Mesenchymal stem cell (in vitro differentiated cells and primary cell): ENCODE measurements around the gene CCDC30.

ENCODE experiments used
- DNase-seq: peaks from one replicate; pipeline ENCODE4 v3.0.0-alpha.2; 2013
- H2AFZ ChIP-seq: one replicate; pipeline ENCODE4 v1.6.1; 2013; ENCODE audit warnings: low read depth, mild to moderate bottlenecking, control low read depth, inconsistent platforms, low read length, moderate library complexity
- H2AK5ac ChIP-seq: 2 replicates; pipeline ENCODE4 v1.6.1; 2013; ENCODE audit warnings: low read length, moderate library complexity, mild to moderate bottlenecking, inconsistent platforms; ENCODE audit not compliant: severe bottlenecking
- H2BK120ac ChIP-seq: one replicate; pipeline ENCODE4 v1.6.1; 2013; ENCODE audit warnings: low read depth, mild to moderate bottlenecking, inconsistent platforms, low read length, moderate library complexity
- H2BK12ac ChIP-seq, 2 experiments: one replicate each; pipeline ENCODE4 v1.6.1; 2013; ENCODE audit warnings: inconsistent platforms in 2 of 2, low read length in 2 of 2, mild to moderate bottlenecking in 2 of 2, moderate library complexity in 2 of 2, control low read depth in 1 of 2
- H2BK15ac ChIP-seq: one replicate; pipeline ENCODE4 v1.6.1; 2013; ENCODE audit warnings: mild to moderate bottlenecking, low read depth, inconsistent platforms; ENCODE audit not compliant: poor library complexity, severe bottlenecking
- H2BK5ac ChIP-seq: 2 replicates; pipeline ENCODE4 v1.6.1; 2013; ENCODE audit warnings: low read depth, mild to moderate bottlenecking, low read length, control low read depth, inconsistent platforms; ENCODE audit not compliant: poor library complexity, severe bottlenecking
- H3K14ac ChIP-seq, 2 experiments: one replicate each; pipeline ENCODE4 v1.6.1; 2013; ENCODE audit warnings: inconsistent platforms in 2 of 2, low read length in 2 of 2, control low read depth in 1 of 2, mild to moderate bottlenecking in 1 of 2, moderate library complexity in 1 of 2
- H3K18ac ChIP-seq, 2 experiments: one replicate each; pipeline ENCODE4 v1.6.1; 2013; ENCODE audit warnings: inconsistent platforms in 2 of 2, low read length in 2 of 2, control low read depth in 1 of 2, low read depth in 1 of 2, mild to moderate bottlenecking in 1 of 2
- H3K23ac ChIP-seq, 2 experiments: one replicate each; pipeline ENCODE4 v1.6.1; 2013; ENCODE audit warnings: inconsistent platforms in 2 of 2, low read length in 2 of 2, mild to moderate bottlenecking in 2 of 2, moderate library complexity in 2 of 2, control low read depth in 1 of 2
- H3K27ac ChIP-seq: 2 replicates; pipeline ENCODE4 v1.5.1; 2013; ENCODE audit warnings: mild to moderate bottlenecking, moderate library complexity, low read length, control low read depth, inconsistent platforms; ENCODE audit not compliant: poor library complexity, severe bottlenecking
- H3K27me3 ChIP-seq, 2 experiments: 2 replicates each; pipeline versions ENCODE4 v1.6.1 to v1.7.0; 2013; ENCODE audit warnings: low read length in 2 of 2, mild to moderate bottlenecking in 2 of 2, moderate library complexity in 2 of 2, control low read depth in 1 of 2, inconsistent platforms in 1 of 2; ENCODE audit not compliant: control insufficient read depth in 1 of 2, insufficient read depth in 1 of 2
- H3K36me3 ChIP-seq, 2 experiments: 2 replicates each; pipeline versions ENCODE4 v1.6.1 to v1.7.0; 2013; ENCODE audit warnings: low read length in 2 of 2, control low read depth in 1 of 2, inconsistent platforms in 1 of 2, low read depth in 1 of 2, mild to moderate bottlenecking in 1 of 2; ENCODE audit not compliant: insufficient read depth in 2 of 2, control insufficient read depth in 1 of 2
- H3K4ac ChIP-seq, 2 experiments: one replicate each; pipeline ENCODE4 v1.6.1; 2013; ENCODE audit warnings: inconsistent platforms in 2 of 2, low read length in 2 of 2, mild to moderate bottlenecking in 2 of 2, moderate library complexity in 2 of 2, control low read depth in 1 of 2, low read depth in 1 of 2
- H3K4me1 ChIP-seq: 2 replicates; pipeline ENCODE4 v1.6.1; 2013; ENCODE audit warnings: low read depth, low read length, control low read depth; ENCODE audit not compliant: control insufficient read depth, insufficient read depth
- H3K4me2 ChIP-seq: 2 replicates; pipeline ENCODE4 v1.6.1; 2013; ENCODE audit warnings: low read length, mild to moderate bottlenecking, inconsistent platforms; ENCODE audit not compliant: poor library complexity, severe bottlenecking
- H3K4me3 ChIP-seq, 2 experiments: 2 replicates each; pipeline versions ENCODE4 v1.5.1 to v1.7.0; 2013; ENCODE audit warnings: low read length in 2 of 2, mild to moderate bottlenecking in 2 of 2, control low read depth in 1 of 2, low read depth in 1 of 2; ENCODE audit not compliant: insufficient read depth in 1 of 2
- H3K79me1 ChIP-seq: replicated peaks from 2 replicates; pipeline ENCODE4 v1.6.1; 2013; ENCODE audit warnings: mild to moderate bottlenecking, control low read depth, low read length, inconsistent platforms; ENCODE audit not compliant: poor library complexity, severe bottlenecking
- H3K9ac ChIP-seq: 2 replicates; pipeline ENCODE4 v1.7.0; 2013; ENCODE audit warnings: mild to moderate bottlenecking, low read length, moderate library complexity
- H3K9me3 ChIP-seq: 2 replicates; pipeline ENCODE4 v1.7.0; 2013; ENCODE audit warnings: mild to moderate bottlenecking, low read length; ENCODE audit not compliant: control insufficient read depth
- H4K8ac ChIP-seq: one replicate; pipeline ENCODE4 v1.6.1; 2013; ENCODE audit warnings: inconsistent platforms, mild to moderate bottlenecking, low read length, moderate library complexity
- H4K91ac ChIP-seq: one replicate; pipeline ENCODE4 v1.6.1; 2013; ENCODE audit warnings: mild to moderate bottlenecking, low read length, inconsistent platforms
- WGBS: methylation state at CpG from one replicate; pipeline ENCODE4 v1.1.7; 2013; ENCODE audit warnings: mixed read lengths; 5-methylcytosine and 5-hydroxymethylcytosine counted together

The CCDC30 gene

DNA sequence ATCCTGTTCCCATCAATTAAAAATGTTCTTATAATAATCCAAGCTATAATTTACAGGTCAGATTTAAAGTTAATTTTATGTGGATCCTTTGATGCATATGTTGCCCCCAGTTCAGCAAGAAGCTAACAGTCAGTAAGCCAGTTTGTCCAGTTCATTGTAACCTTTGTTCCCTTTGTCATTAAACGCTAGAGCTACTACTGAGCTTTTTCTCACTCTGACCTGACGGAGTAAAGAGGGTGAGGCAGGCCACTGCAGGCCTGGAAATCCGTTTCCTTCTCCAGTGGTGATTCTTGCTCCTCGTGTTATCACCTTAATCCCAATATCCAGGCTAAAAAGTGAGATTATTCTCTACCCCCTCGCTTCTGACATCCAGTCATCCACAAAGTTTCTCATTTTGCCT lies 229.4 kb downstream of the CCDC30 start:
- H3K79me1 ChIP-seq = peaks cover 2% of the 10 kb centered on the region
- H2BK120ac ChIP-seq = no peak overlapping the region
- H3K14ac ChIP-seq = no peak overlapping the region
- H3K9me3 ChIP-seq = no peaks in the 10 kb centered on the region
- H3K27ac ChIP-seq = no peak overlapping the region
- H3K27me3 ChIP-seq = no peaks in the 10 kb centered on the region
- H2BK12ac ChIP-seq = no peak overlapping the region
- H3K36me3 ChIP-seq = peaks cover 3 to 73% of the 10 kb centered on the region in 2 experiments
- H3K4me3 ChIP-seq = no peak overlapping the region
- no peak overlapping the region for H2AK5ac ChIP-seq
- no peak overlapping the region for H2BK5ac ChIP-seq
- H4K91ac ChIP-seq = no peak overlapping the region
- no peak overlapping the region for H2AFZ ChIP-seq
- DNase-seq = no peak
- no peak overlapping the region for H2BK15ac ChIP-seq
- 86% methylated on average over 5 of the region's 5 CpGs for WGBS
- H3K4me2 ChIP-seq = no peak overlapping the region
- peak overlapping the region; percentile 12 for H3K9ac ChIP-seq
- no peak overlapping the region for H4K8ac ChIP-seq
- no peak overlapping the region for H3K4ac ChIP-seq
- no peak overlapping the region for H3K18ac ChIP-seq
- peaks cover 7% of the 10 kb centered on the region for H3K4me1 ChIP-seq
- H3K23ac ChIP-seq = no peak overlapping the region

DNA sequence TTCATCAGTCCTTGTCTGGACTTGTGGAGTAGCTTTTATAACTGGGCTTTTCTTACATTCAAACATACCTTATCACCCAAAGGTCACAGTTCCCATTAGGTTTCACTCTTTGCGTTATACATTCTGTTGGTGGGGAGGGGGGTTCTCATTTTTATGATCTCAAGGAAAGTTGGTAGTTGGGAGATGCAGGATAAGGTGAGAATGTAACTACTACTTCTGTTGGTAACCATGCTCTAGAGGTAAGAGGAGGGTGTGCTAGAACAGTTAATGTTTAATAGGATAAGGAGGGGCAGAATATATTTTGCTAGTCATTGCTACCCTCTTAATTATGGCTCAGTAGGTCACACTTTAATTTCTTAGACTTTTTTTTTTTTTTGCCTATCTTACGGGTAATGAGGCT lies 229.8 kb downstream of the CCDC30 start:
- Histone ChIP-seq H3K4me3 (no peak overlapping the region), H4K8ac (no peak overlapping the region), H3K14ac (no peak overlapping the region), H2BK120ac (no peak overlapping the region), H2AFZ (no peak overlapping the region), H3K9ac (no peak overlapping the region), H3K9me3 (no peaks in the 10 kb centered on the region), H2AK5ac (no peak overlapping the region), H3K4me1 (peaks cover 7% of the 10 kb centered on the region), H3K27ac (no peak overlapping the region), H2BK5ac (no peak overlapping the region), H3K4ac (no peak overlapping the region), H3K79me1 (peaks cover 4% of the 10 kb centered on the region), H3K36me3 (peaks cover 3 to 73% of the 10 kb centered on the region in 2 experiments), H3K27me3 (no peaks in the 10 kb centered on the region), H2BK15ac (no peak overlapping the region), H2BK12ac (no peak overlapping the region), H4K91ac (no peak overlapping the region), H3K18ac (no peak overlapping the region), H3K4me2 (no peak overlapping the region), H3K23ac (no peak overlapping the region)
- 81% methylated on average over 2 of the region's 2 CpGs for WGBS
- DNase-seq = no peak

DNA sequence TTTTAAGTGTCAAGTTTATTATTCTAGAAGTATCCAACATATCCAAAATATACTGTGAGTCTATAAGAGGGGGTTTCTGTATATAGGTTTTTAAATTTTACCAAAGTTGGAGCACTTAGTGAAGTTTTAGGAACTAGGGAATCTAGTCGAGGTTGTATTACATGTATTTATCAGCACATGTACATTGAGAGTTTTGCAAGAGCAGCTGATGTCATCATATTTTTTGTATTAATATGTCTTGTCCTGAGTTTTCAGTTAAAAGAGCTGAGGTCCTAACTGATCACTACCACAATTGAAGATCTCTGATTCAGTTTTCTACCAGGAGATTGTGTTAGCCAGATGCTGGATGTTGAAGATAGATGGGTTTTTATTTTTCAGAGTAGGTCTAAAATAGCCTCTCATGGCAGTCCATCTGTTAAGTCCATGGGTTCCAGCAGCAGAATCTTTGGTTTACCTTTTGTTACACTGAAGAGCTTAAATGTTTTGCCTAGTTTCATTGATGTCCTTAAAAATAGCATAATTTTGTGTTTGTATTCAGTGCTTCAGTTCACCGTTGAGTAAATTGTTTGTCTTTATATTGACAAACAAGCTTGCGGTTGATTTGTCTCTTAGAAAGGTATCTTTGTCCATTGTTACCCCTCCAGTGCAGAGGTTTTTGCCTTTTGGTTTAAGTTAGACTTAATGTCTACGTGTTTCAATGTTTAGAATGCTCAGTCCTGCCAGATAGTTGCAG lies 235.2 kb downstream of the CCDC30 start:
- H3K9me3 ChIP-seq = no peaks in the 10 kb centered on the region
- no peak for DNase-seq
- H3K79me1 ChIP-seq = peaks cover 19% of the 10 kb centered on the region
- no peak overlapping the region for H4K91ac ChIP-seq
- H2BK12ac ChIP-seq = no peak overlapping the region
- no peak overlapping the region for H3K4me3 ChIP-seq
- peaks cover 18 to 98% of the 10 kb centered on the region in 2 experiments for H3K36me3 ChIP-seq
- no peak overlapping the region for H3K4ac ChIP-seq
- H3K4me2 ChIP-seq = no peak overlapping the region
- no peak overlapping the region for H3K14ac ChIP-seq
- no peaks in the 10 kb centered on the region for H3K4me1 ChIP-seq
- H2BK120ac ChIP-seq = no peak overlapping the region
- no peak overlapping the region for H2BK15ac ChIP-seq
- H3K18ac ChIP-seq = no peak overlapping the region
- H3K27me3 ChIP-seq = no peaks in the 10 kb centered on the region
- no peak overlapping the region for H2AFZ ChIP-seq
- no peak overlapping the region for H4K8ac ChIP-seq
- H3K23ac ChIP-seq = no peak overlapping the region
- no peak overlapping the region for H3K9ac ChIP-seq
- no peak overlapping the region for H3K27ac ChIP-seq
- WGBS = 96% methylated on average over 4 of the region's 4 CpGs
- no peak overlapping the region for H2BK5ac ChIP-seq
- no peak overlapping the region for H2AK5ac ChIP-seq

DNA sequence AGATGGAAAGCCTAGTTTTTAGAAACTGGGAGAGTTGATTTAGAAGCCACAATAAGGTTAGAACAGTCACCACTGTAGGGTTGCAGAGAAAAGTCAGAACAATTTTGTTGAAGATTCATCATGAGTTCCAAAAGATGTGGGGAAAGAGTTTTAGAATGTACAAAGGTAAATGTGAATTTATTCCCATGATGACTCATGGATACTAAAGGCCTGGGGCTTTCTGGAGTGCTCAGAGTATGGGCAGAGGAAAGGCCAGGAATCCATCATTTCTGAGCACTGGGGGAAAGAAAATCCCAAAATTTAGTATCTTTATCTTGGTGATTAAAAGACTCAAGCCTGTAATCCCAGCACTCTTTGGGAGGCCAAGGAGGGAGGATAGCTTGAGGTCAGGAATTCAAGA lies 236.9 kb downstream of the CCDC30 start:
- no peak for DNase-seq
- Histone ChIP-seq H3K79me1 (peaks cover 22% of the 10 kb centered on the region), H2AK5ac (no peak overlapping the region), H3K4me1 (no peaks in the 10 kb centered on the region), H2BK12ac (no peak overlapping the region), H3K27me3 (no peaks in the 10 kb centered on the region), H3K4ac (no peak overlapping the region), H4K91ac (no peak overlapping the region), H2BK5ac (no peak overlapping the region), H3K23ac (no peak overlapping the region), H3K4me3 (no peak overlapping the region), H2BK15ac (no peak overlapping the region), H3K4me2 (no peak overlapping the region), H2BK120ac (no peak overlapping the region), H3K36me3 (peaks cover 26 to 97% of the 10 kb centered on the region in 2 experiments), H3K14ac (no peak overlapping the region), H3K9me3 (no peaks in the 10 kb centered on the region), H3K27ac (no peak overlapping the region), H2AFZ (no peak overlapping the region), H3K9ac (no peak overlapping the region), H3K18ac (no peak overlapping the region), H4K8ac (no peak overlapping the region)
